Activated T-helper 1 cell treated with anti-CD3 and anti-CD28 coated beads, Interleukin-2, amount 50 U/mL, for 16 hours (primary cell): ENCODE measurements around the gene FRMPD1.

Source experiments
- DNase-seq, 2 donors: peaks; one replicate each; pipeline ENCODE4 v3.0.0-alpha.2; 2020; ENCODE audit warnings: low read depth in 1 of 2, low spot score in 1 of 2

Gene FRMPD1

DNA sequence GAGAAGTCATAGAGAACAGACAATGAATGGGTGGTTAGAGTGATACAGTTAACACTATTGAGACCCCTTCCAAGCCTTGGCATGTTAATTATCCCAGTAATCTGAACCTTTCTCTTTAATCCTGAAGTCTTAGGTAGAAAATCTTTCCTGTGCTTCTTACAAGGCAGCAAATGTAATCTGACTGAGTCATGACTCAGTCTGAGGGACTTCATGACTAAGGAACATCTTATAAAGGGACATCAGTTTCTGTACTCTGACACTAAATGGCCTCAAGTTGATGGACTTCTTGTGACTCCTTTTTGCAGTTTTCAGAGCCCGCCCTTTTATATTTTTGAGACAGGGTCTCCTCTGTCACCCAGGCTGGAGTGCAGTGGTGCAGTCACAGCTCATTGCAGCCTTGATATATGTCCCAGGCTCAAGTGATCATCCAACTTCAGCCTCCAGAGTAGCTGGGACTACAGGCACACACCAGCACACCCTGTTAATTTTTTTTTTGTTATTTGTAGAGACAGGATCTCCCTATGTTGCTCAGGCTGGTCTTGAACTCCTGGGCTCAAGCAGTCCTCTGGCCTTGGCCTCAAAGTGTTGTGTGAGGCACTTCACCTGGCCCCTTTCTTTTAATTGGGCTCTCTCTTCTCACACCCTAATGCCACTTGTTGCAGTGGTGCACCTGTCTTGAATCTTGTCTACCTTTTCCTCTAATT lies 124.6 kb downstream of the FRMPD1 start:
- no peak for DNase-seq

DNA sequence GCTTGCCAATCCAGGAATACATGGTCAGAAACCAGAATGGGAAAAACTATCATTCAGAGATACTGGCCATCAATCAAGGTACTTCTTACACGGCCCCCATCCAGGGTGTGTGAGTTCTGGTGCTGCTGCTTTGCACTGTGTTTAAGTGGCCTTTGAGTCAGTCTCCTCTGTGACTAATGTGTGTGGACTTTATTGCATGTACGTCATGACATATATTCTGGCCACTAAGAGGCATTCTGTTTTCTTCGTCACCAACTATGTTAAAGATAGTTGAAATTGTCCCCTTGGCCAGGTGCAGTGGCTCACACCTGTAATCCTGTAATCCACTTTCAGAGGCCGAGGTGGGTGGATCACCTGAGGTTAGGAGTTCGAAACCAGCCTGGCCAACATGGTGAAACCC lies 125.6 kb downstream of the FRMPD1 start:
- DNase-seq: no peak

DNA sequence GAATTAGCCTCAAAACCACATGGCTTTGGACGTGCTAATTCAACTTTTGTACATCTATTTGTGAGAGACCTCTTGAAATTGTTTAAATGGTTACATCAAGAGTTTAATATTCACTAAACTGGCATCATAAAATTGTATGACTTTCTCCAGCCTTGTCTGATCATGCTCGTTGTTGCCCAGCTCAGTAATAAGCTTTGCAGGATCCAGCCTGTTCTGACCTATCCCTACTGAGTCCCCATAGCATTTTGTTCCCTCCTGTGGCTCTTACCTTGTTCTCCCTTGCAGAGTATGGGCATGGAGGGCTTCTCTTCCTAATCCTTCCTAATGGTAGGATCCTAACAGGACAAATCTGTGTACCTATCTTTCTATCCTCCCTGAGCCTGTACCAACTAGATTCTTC lies 127.8 kb downstream of the FRMPD1 start:
- no peak for DNase-seq

GRCh38 chr9:37784291-37784615 lies 133.5 kb downstream of the FRMPD1 start:
- DNase-seq: no peak

GRCh38 chr9:37784616-37785483 lies 134.1 kb downstream of the FRMPD1 start, which contains the start of gene EXOSC3:
Gene EXOSC3 (minus strand): TSS chr9:37785064. CDS start chr9:37785044, 20 bp downstream.
- DNase-seq: peak; percentile 76 to 82

DNA sequence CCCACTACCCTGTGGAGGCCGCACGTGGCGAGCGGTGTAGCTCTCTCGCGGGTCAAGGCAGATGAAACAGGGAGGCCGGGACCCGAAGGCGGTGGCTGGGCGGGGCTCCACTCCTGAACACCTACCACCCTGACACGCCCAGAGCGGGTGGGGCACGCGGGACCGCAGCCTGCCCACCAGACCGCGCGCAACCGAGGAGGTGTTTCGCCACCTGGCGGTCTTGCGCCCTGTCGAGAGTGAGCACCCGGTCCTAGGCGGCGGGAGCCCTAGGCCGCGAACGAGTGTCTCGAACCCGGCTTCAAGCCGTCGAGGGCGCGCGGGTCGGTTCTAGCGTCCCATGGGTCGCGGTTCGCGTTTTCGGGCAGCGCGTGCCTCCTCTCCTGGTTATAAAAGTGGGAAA lies 136.3 kb downstream of the FRMPD1 start:
- DNase-seq: no peak

DNA sequence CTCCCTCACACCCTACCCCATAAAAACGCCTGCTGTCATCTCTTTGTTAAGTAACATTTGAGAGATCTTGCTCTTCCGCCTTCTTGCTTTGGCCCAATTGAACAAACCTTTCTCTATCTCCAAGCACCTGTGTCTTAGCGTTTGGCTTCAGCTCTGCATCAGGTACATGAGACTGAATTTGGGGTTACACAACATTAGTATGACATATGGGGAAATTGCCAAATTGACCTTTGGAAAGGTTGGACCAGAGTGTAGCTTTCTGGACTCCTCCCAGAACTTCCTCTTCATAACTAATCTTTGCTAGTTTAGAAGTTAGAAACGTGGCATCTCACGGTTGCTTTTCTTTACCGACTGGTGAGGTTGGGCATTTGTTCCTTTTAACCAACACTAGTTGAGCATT lies 137.6 kb downstream of the FRMPD1 start:
- DNase-seq: no peak

DNA sequence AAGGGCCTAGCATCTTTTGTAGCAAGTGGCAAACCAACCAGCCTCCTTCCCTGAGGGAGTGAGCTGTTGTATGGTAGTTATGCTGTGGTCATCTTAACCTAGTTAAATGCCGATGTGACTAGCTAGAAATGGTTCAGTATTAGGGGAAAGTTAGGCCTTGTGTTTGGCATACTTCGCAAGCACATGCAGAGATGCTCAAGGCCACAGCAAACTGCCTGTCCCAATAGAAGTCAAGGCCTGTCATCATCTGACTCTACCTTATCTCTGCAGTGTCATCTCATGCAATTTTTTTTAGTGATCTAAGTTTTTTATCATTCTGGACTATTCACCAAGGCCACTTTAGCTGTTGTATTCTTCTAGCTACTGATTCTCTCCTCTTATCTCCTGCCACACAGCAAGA lies 139.3 kb downstream of the FRMPD1 start:
- no peak for DNase-seq

GRCh38 chr9:37792122-37792521 lies 141.4 kb downstream of the FRMPD1 start:
- no peak for DNase-seq

- DNase-seq: no peak
Measured at GRCh38 chr9:37796232-37796631, 145.5 kb downstream of the FRMPD1 start.
